IMR-90 (cell line): Measurements from ENCODE around the gene MYO3B. TPM values are rescaled to one million over a fixed set of nuclear protein-coding genes. Genes with fewer than 3 reads are reported as not detected.

ENCODE experiments used
- ATAC-seq: fragments of 200-7000 bp; cut with Tn5 transposase; 2 replicates; pipeline ENCODE4 v1.9.1; 2020; ENCODE audit warnings: low read depth, mild to moderate bottlenecking, moderate library complexity
- BruUV-seq: library from RNA; stranded (reverse); fragments of 400-500 nt; replicated peaks from 2 replicates; lab custom pipeline; 2021; lab: Mats Ljungman, UMichigan
- CTCF ChIA-PET: fragments of 300-600 bp; formaldehyde crosslinking; extraction: SDS; loops from one replicate; lab custom pipeline; 2021; ENCODE audit warnings: antibody characterized with exemption; lab: Yijun Ruan, JAX
- POLR2A ChIA-PET: fragments of 300-600 bp; sonication (Branson Sonifier 250); formaldehyde crosslinking; loops from one replicate; lab custom pipeline; 2022; ENCODE audit warnings: antibody characterized with exemption; ENCODE audit not compliant: unreplicated experiment; lab: Charles Lee
- DNase-seq: peaks from one replicate; pipeline ENCODE4 v3.0.0; 2013
- H2AFZ ChIP-seq: replicated peaks from 2 replicates; pipeline ENCODE3; 2013; ENCODE audit warnings: low read length, mild to moderate bottlenecking; ENCODE audit not compliant: poor library complexity
- H2AK5ac ChIP-seq: 2 replicates; pipeline ENCODE4 v1.6.1; 2013; ENCODE audit warnings: low read depth, low read length, inconsistent platforms
- H2AK9ac ChIP-seq: replicated peaks from 2 replicates; pipeline ENCODE3; 2013; ENCODE audit warnings: mild to moderate bottlenecking, low read depth, low read length, moderate library complexity; ENCODE audit not compliant: poor library complexity
- H2BK120ac ChIP-seq: 2 replicates; pipeline ENCODE4 v1.6.1; 2013; ENCODE audit warnings: low read depth, low read length, inconsistent platforms
- H2BK15ac ChIP-seq: 3 replicates; pipeline ENCODE4 v1.6.1; 2013; ENCODE audit warnings: low read depth, low read length, inconsistent platforms
- H2BK20ac ChIP-seq: 2 replicates; pipeline ENCODE4 v1.6.1; 2013; ENCODE audit warnings: low read depth, mild to moderate bottlenecking, inconsistent platforms, low read length, moderate library complexity
- H2BK5ac ChIP-seq: 2 replicates; pipeline ENCODE4 v1.6.1; 2013; ENCODE audit warnings: mild to moderate bottlenecking, low read depth, low read length, inconsistent platforms; ENCODE audit not compliant: poor library complexity, severe bottlenecking
- H3K14ac ChIP-seq: replicated peaks from 2 replicates; pipeline ENCODE4 v1.6.1; 2013; ENCODE audit warnings: low read depth, low read length, inconsistent platforms
- H3K18ac ChIP-seq: 2 replicates; pipeline ENCODE4 v1.6.1; 2013; ENCODE audit warnings: low read depth, low read length, control low read depth
- H3K23ac ChIP-seq: 2 replicates; pipeline ENCODE4 v1.6.1; 2013; ENCODE audit warnings: low read depth, low read length, inconsistent platforms
- H3K27ac ChIP-seq: 2 replicates; pipeline ENCODE4 v1.5.1; 2013; ENCODE audit warnings: mild to moderate bottlenecking, control low read depth, low read length; ENCODE audit not compliant: insufficient read depth
- H3K27me3 ChIP-seq: 2 replicates; pipeline ENCODE4 v1.6.1; 2013; ENCODE audit warnings: low read length; ENCODE audit not compliant: control insufficient read depth, insufficient read depth
- H3K36me3 ChIP-seq: 2 replicates; pipeline ENCODE4 v1.6.1; 2013; ENCODE audit warnings: low read length, mixed read lengths; ENCODE audit not compliant: control insufficient read depth, insufficient read depth
- H3K4ac ChIP-seq: 2 replicates; pipeline ENCODE4 v1.6.1; 2013; ENCODE audit warnings: low read depth, low read length, inconsistent platforms
- H3K4me1 ChIP-seq: 2 replicates; pipeline ENCODE4 v1.6.1; 2013; ENCODE audit warnings: low read length, mixed read lengths; ENCODE audit not compliant: control insufficient read depth, insufficient read depth
- H3K4me2 ChIP-seq: 2 replicates; pipeline ENCODE4 v1.6.1; 2013; ENCODE audit warnings: low read depth, mild to moderate bottlenecking, control low read depth, low read length, moderate library complexity
- H3K4me3 ChIP-seq: 2 replicates; pipeline ENCODE4 v1.5.1; 2013; ENCODE audit warnings: low read depth, mild to moderate bottlenecking, control low read depth, low read length, moderate library complexity; ENCODE audit not compliant: insufficient read depth
- H3K56ac ChIP-seq: 2 replicates; pipeline ENCODE4 v1.6.1; 2013; ENCODE audit warnings: low read length, inconsistent platforms; ENCODE audit not compliant: insufficient read depth; ENCODE audit errors: extremely low read depth
- H3K79me1 ChIP-seq, 2 experiments: 2 replicates each; pipeline ENCODE4 v1.6.1; 2013; ENCODE audit warnings: low read length in 2 of 2, inconsistent platforms in 1 of 2, low read depth in 1 of 2
- H3K9ac ChIP-seq: 2 replicates; pipeline ENCODE4 v1.6.1; 2013; ENCODE audit warnings: low read depth, low read length, control low read depth
- H3K9me1 ChIP-seq: 2 replicates; pipeline ENCODE4 v1.6.1; 2013; ENCODE audit warnings: low read length, inconsistent platforms; ENCODE audit not compliant: insufficient read depth
- H3K9me3 ChIP-seq: 2 replicates; pipeline ENCODE4 v1.6.1; 2013; ENCODE audit warnings: low read length; ENCODE audit not compliant: control insufficient read depth, insufficient read depth
- H4K20me1 ChIP-seq: 2 replicates; pipeline ENCODE4 v1.6.1; 2013; ENCODE audit warnings: low read length, inconsistent platforms; ENCODE audit not compliant: insufficient read depth
- H4K5ac ChIP-seq: 2 replicates; pipeline ENCODE4 v1.6.1; 2013; ENCODE audit warnings: mild to moderate bottlenecking, low read depth, low read length, control low read depth
- H4K8ac ChIP-seq, 2 experiments: 2 replicates each; pipeline ENCODE4 v1.6.1; 2013; ENCODE audit warnings: low read depth in 2 of 2, low read length in 2 of 2, control low read depth in 1 of 2, inconsistent platforms in 1 of 2
- H4K91ac ChIP-seq: 2 replicates; pipeline ENCODE4 v1.6.1; 2013; ENCODE audit warnings: low read depth, low read length, inconsistent platforms; ENCODE audit not compliant: insufficient read depth
- BHLHE40 ChIP-seq: fragments of 150-350 bp; IDR thresholded peaks from 2 replicates; pipeline ENCODE4 v1.6.1; 2016; ENCODE audit warnings: mild to moderate bottlenecking, low read depth, low read length
- CEBPB ChIP-seq: IDR thresholded peaks from 2 replicates; pipeline ENCODE4 v1.6.1; 2012; ENCODE audit warnings: low read depth, low read length, improper control_type of control experiment
- MAFK ChIP-seq: IDR thresholded peaks from 2 replicates; pipeline ENCODE4 v1.6.1; 2012; ENCODE audit warnings: low read depth, low read length, improper control_type of control experiment
- MAZ ChIP-seq: IDR thresholded peaks from 2 replicates; pipeline ENCODE4 v1.6.1; 2012; ENCODE audit warnings: low read depth, mild to moderate bottlenecking, low read length, improper control_type of control experiment, moderate library complexity, borderline replicate concordance
- RAD21 ChIP-seq: IDR thresholded peaks from 2 replicates; pipeline ENCODE4 v1.6.1; 2012; ENCODE audit warnings: low read length, improper control_type of control experiment
- WGBS, 2 experiments: methylation state at CpG; one replicate each; pipeline versions ENCODE4 v1.1.5 to v1.1.7; 2013; ENCODE audit warnings: missing lambda C conversion rate in 2 of 2; ENCODE audit not compliant: insufficient read length in 1 of 2; ENCODE audit errors: extremely low coverage in 2 of 2; 5-methylcytosine and 5-hydroxymethylcytosine counted together
- dilution Hi-C: fragments of 300-500 bp; cut with HindIII; formaldehyde crosslinking; loops from one replicate; pipeline ENCODE4 v1.14.3; 2018; ENCODE audit warnings: low sequenced_read_pairs; ENCODE audit not compliant: unreplicated experiment
- in situ Hi-C: fragments of 300-500 bp; cut with MboI; formaldehyde crosslinking; loops from 3 replicates; pipeline ENCODE4 v1.14.3; 2019; ENCODE audit warnings: low sequenced_read_pairs, inconsistent platforms, mixed read lengths
- intact Hi-C: fragments of 100-400 bp; cut with micrococcal nuclease; formaldehyde crosslinking; loops from 2 replicates; pipeline ENCODE4 v1.10.0; 2022
- polyA plus RNA-seq, 3 experiments: library from polyadenylated mRNA; depleted of rRNA; stranded (reverse); fragments of >200 nt; gene quantifications; 2 replicates each; pipeline ENCODE4 v1.2.3, GENCODE V29; 2012; ENCODE audit warnings: low replicate concordance in 1 of 3
- total RNA-seq: library from RNA; depleted of rRNA; stranded (reverse); fragments of >200 nt; gene quantifications from 2 replicates; pipeline ENCODE4 v1.2.3, GENCODE V29; 2012
- TF ChIP-seq, protein P1 (sequence below): fragments of 150-350 bp; IDR thresholded peaks from 2 replicates; pipeline ENCODE4 v1.6.1; 2017; ENCODE audit warnings: mild to moderate bottlenecking, antibody characterized with exemption, low read length, low read depth
- TF ChIP-seq, protein P2 (sequence below): fragments of 150-350 bp; IDR thresholded peaks from 2 replicates; pipeline ENCODE4 v1.6.1; 2016; ENCODE audit warnings: low read depth, mild to moderate bottlenecking, low read length, moderate library complexity, borderline replicate concordance

MYO3B gene
- total and polyA plus RNA-seq, 2 of the 4 experiments (the other 2 are of a cell fraction): 0.02 TPM; not detected in 1

DNA sequence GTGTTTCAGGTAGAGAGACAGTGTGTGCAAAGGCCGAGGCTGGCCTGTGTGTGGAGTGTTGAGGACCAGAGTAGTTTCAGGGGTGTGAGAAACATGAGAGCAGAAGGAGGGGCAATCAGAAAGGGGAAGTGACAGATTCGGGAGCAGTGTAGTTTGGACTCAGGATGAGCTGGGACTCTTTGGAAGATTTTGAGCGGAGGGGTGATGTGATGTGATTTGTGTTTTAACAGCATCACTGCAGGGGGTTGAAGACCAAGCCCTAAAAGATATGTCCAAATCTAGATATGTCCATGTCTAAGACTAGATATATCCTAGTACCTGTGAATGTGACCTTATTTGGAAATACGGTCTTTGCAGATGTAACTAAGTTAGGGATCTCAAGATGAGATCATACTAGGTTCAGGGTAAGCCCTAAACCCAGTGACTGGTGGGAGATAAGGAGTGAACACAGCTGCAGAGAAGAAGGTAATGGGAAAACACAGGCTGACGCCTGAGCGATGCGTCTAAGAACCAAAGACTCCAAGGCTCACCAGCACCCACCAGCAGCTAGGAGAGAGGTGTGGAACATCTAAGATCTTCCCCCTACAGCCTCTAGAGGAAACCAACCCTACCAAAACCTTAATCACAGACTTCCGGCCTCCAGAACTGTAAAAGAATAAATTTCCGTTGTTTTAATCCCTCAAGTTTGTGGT, 38.5 kb upstream of the MYO3B start:
- no peak for ATAC-seq
- H4K20me1 ChIP-seq: no peaks in the 10 kb centered on the region
- 63% methylated on average over 3 of the region's 9 CpGs; no CpG with 5 or more reads in 1 of the 2 experiments for WGBS, 2 experiments
- H3K23ac ChIP-seq: no peak overlapping the region
- no peaks in the 10 kb centered on the region for H3K9me3 ChIP-seq
- H4K5ac ChIP-seq: no peak overlapping the region
- H3K79me1 ChIP-seq: no peaks in the 10 kb centered on the region
- in situ Hi-C loops (no loop called here), intact Hi-C loops (no loop called here), dilution Hi-C loops (no loop called here)
- no peak overlapping the region for H2BK15ac ChIP-seq
- H3K4me2 ChIP-seq: no peak overlapping the region
- no peak overlapping the region for H3K18ac ChIP-seq
- H2BK20ac ChIP-seq: no peak overlapping the region
- no peaks in the 10 kb centered on the region; the same call in 1 of the 2 replicates for H3K27me3 ChIP-seq
- H4K91ac ChIP-seq: no peak overlapping the region
- no peak overlapping the region for H3K14ac ChIP-seq
- no peak overlapping the region for H2AFZ ChIP-seq
- H3K36me3 ChIP-seq: no peaks in the 10 kb centered on the region
- H3K4me3 ChIP-seq: no peak overlapping the region
- no TSS peak for BruUV-seq
- ChIA-PET POLR2A (no interaction called here), CTCF (no interaction called here)
- no peak overlapping the region for H2AK9ac ChIP-seq
- H3K4ac ChIP-seq: no peak overlapping the region
- DNase-seq: no peak
- H2BK5ac ChIP-seq: no peak overlapping the region
- TF ChIP-seq, protein P1, sequence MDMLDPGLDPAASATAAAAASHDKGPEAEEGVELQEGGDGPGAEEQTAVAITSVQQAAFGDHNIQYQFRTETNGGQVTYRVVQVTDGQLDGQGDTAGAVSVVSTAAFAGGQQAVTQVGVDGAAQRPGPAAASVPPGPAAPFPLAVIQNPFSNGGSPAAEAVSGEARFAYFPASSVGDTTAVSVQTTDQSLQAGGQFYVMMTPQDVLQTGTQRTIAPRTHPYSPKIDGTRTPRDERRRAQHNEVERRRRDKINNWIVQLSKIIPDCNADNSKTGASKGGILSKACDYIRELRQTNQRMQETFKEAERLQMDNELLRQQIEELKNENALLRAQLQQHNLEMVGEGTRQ: no peak
- no peak for TF ChIP-seq BHLHE40
- TF ChIP-seq MAFK: no peak
- TF ChIP-seq, protein P2, sequence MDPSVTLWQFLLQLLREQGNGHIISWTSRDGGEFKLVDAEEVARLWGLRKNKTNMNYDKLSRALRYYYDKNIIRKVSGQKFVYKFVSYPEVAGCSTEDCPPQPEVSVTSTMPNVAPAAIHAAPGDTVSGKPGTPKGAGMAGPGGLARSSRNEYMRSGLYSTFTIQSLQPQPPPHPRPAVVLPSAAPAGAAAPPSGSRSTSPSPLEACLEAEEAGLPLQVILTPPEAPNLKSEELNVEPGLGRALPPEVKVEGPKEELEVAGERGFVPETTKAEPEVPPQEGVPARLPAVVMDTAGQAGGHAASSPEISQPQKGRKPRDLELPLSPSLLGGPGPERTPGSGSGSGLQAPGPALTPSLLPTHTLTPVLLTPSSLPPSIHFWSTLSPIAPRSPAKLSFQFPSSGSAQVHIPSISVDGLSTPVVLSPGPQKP: no peak
- TF ChIP-seq MAZ: no peak
- no peak for TF ChIP-seq CEBPB
- no peak for TF ChIP-seq RAD21
- H3K9me1 ChIP-seq: no peaks in the 10 kb centered on the region
- no peak overlapping the region for H2AK5ac ChIP-seq
- H4K8ac ChIP-seq: no peak overlapping the region
- no peak overlapping the region for H3K27ac ChIP-seq
- no peak overlapping the region for H3K9ac ChIP-seq
- no peaks in the 10 kb centered on the region for H3K4me1 ChIP-seq
- H2BK120ac ChIP-seq: no peak overlapping the region
- no peak overlapping the region for H3K56ac ChIP-seq
